PC-9 (cell line): ENCODE results near the gene LRGUK.

Source experiments
- CTCF ChIP-seq: fragments of 200-600 bp; sonication (generic); conservative IDR thresholded peaks from 2 replicates; pipeline ENCODE4 v1.6.1; 2017; ENCODE audit warnings: mixed run types, antibody characterized with exemption, mild to moderate bottlenecking, moderate library complexity
- EZH2 ChIP-seq: fragments of 200-600 bp; sonication (generic); IDR thresholded peaks from 2 replicates; pipeline ENCODE4 v1.8.0; 2017; ENCODE audit warnings: antibody characterized with exemption, low read depth

- TF ChIP-seq CTCF, result no peak
- TF ChIP-seq EZH2, result no peak
Measured at GRCh38 chr7:134279336-134279735, 152.2 kb downstream of the LRGUK start.
